HG03045 (cell line): Measurements from ENCODE around the gene CD82.
"Not testable (repeated sequence)": the region's sequence is repeated elsewhere in the genome, so short reads cannot be mapped to it uniquely, and the experiment has no call there.

Experiments
- ATAC-seq: cut with Tn5 transposase; IDR thresholded peaks from one replicate; pipeline ENCODE4 v1.9.1; 2021; ENCODE audit warnings: mild to moderate bottlenecking, moderate library complexity; ENCODE audit not compliant: unreplicated experiment

Gene CD82

DNA sequence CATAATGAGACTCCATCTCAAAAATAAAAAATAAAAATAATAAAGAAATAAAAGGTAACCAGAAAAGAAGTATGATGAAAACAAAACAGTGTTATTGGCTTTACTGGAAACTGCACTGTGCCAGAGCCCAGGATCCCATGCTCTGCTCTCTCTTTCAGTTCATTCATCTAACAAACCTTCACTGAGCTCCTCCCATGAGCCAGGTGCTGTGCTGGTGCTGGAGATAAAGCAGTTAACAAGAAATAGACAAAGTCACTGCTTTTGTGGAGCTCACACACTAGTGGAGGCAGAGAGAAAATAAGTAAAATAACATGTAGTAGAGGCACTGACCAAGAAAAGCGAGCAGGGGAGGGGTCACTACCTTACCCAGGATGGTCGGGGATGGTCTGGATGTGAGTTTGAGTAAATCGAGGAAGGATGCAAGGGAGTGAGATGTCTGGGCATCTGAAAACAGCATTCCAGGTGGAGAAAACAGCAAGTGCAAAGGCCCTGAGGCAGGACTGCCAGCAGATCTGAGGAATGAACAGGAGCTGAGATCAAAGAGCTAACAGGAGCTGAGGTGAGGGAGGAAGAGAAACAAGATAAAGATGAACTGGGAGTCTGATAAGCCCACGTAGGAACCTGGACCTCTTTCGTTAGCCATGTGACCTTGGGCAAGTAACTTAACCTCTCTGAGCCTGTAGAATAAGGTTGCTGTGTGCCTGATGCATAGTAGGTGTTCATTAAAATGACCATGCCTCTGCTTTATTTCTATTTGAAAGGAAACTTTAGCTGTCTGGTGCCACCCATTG, 31.3 kb upstream of the CD82 start:
- ATAC-seq: no peak

DNA sequence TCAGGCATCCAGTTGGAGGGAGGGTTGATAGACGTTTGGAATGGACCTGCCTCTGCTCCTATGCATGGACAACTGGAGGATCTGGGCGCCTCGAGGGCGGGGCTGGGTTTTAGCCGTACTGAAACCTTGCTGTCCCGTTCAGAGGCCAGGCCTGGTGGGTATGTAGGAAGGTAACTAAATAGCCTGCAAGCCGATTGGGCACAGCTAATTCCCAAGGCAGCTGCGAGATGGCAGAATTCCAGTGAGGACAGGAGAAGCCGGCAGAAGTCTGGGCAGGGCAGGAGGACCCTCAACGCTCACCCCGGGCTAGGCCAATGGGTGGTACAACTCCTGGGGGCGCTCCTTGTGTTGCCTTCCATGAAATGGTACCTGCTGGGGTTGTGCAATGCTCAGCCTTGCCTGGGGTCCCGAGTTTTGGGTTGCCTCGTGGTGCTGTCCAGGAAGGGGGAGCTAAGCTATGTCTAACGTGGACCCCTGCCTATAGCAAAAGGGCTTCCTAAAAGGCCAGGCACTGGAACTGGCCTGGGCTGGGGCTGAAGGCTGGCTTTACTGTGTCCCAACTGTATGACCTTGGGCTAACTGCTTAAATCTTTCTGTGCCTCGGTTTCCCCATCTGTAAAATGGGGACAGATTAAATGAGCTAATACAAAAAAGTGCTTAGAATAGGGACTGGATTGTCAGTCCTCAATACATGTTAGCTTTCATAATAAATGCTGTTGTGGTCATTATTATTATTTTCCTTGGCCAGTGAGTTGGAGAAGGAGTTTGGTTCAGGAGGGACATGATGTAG, 30.1 kb upstream of the CD82 start:
- no peak for ATAC-seq

DNA sequence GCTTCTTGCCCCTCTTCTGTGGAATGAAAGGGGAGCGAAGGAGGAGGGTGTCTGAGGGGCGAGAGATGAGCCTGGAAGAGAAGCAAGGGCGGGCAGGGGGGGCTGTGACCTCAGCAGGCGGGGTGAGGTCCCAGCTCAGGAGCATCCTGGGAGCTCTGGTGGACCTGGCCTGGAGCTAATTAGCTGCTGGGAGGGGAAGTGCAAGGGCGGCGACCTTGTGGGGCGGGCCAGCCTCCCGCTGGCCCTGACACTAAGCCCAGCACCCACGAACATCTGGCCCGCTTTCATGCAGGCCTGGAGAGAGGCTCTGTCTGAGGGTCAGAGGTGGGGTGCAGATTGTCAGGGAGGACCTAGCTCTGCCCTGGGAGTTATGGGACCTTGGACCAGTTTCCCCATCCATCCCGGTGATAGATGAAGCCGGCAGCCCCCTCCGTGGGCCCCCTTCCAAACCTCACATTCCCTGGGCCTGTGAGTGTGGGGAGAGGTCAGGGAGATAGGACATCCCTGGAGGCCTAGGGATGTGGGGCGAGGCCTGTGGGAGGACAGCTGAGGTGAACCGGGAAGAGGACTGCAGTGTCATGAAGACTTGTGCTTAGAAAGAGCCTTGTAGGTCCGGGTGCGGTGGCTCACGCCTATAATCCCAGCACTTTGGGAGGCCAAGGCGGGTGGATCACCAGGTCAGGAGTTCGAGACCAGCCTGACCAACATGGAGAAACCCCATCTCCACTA, 28.5 kb upstream of the CD82 start:
- no peak for ATAC-seq

DNA sequence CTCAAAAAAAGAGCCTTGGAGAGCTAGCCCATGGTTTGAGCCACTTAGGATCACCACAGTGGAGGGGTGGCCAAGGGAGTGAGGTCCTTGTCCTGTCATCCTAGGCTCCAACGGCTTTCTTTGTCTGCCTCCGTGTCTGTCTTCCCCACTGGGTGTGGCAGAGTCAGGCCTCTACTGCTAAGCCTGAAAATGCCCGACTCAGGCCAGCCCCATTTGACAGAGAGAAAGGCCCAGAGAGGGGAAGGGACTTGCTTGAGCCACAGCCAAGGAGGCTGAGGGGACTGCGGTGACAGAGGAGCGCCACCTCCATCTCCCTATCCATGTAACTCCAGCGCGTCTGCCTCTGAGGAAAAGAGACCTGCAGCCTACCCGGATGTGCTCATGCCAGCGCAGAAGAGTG, 27.8 kb upstream of the CD82 start:
- ATAC-seq: no peak

DNA sequence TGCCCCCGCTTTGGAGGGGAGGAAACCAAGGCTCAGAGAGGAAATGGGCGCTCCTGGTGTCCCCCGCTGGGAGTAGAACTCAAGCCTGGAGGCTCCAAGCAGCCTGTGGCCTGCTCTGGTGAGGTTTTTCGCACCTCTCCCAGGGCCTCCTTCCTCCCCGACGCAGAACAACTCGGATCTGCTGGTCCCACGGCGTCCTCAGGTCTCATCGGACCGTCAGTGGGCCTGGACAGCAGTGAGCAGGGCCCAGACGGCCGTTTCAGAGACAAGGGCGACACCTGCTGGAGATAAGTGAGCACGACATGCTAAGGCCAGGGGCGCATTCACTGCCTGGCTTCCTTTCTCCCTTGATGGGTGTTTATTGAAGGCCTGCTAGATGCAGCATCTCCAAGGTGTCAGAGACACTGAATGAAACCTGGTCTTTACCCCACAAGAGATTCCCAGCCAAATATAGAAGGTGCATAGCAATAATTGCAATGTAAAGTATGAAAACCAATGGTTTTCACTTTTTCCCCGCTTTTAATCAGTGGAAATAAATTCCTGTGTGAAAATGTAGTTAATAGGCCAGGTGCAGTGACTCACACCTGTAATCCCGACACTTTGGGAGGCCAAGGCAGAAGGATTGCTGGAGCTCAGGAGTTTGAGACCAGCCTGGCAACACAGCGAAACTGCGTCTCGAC, 26.9 kb upstream of the CD82 start:
- ATAC-seq: no peak

DNA sequence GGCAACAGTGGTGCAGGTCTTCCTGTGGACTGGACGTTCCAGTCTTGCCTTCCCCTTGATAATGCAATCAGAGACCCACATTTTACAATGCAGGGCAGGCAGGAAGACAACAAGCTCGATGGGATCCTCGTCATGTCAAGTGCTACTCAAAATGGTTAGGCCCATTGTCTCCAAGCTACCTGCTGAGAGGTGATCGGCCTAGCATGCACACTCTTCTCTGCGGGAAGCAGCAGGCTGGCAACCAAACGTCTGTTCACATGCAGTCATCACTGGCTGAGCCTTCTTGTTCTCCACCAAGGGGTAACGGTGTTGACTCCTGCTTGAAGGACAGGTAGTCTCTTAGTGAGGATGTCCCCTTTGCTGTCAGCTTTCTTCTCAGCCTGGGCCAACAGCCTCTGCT, 25.5 kb upstream of the CD82 start:
- ATAC-seq: no peak

DNA sequence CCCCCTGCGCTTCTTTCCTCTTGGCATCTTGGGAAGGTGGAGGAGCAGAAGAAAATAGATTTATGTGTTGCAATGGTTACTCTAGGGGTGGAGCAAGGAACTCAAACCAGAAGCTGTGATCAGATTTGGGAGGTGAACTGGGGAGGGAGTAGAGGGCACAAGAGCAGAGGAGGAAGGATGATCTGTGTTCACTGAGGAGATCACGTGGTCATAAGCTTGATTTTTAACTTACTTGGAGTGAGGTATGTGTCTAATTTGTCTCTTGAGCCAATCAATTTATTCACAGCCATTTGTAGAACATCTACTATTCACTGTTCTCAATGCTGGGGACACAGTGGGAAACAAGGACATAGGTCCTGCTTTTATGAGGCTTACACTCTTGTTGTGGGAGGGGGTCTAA, 24.8 kb upstream of the CD82 start:
- ATAC-seq: no peak

DNA sequence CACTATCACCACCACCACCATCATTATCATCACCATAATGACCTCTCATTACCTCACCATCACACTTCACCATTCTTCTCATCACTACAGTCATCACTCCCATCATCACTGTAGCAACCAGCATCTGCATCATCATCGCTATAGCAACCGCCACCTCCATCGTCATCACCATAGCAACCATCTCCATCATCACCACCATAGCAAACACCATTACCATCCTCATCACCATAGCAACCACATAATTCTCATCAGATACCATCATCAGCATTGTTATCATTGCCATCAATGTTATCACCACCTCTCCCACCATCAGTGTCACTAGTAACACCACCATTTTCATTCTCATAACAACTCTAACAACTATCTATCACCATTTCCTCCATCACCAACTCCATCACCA, 23.1 kb upstream of the CD82 start:
- ATAC-seq: no peak

DNA sequence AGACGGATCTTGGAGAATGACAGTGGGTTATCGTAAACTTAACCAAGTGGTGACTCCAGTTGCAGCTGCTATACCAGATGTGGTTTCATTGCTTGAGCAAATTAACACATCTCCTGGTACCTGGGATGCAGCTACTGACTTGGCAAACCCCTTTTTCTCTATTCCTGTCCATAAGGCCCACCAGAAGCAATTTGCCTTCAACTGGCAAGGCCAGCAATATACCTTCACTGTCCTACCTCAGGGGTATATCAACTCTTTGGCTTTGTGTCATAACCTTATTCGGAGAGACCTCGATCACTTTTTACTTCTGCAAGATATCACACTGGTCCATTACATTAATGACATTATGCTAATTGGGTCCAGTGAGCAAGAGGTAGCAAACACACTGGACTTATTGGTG, 18.5 kb upstream of the CD82 start:
- ATAC-seq: not testable (repeated sequence)

DNA sequence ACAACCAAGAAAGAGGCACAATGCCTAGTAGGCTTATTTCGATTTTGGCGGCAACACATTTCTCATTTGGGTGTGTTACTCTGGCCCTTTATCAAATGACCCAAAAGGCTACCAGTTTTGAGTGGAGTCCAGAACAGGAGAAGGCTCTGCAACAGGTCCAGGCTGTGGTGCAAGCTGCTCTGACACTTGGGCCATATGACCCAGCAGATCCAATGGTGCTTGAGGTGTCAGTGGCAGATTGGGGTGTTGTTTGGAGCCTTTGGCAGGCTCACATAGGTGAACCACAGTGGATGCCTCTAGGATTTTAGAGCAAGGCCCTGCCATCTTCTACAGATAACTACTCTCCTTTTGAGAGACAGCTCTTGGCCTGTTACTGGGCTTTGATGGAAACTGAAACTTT, 17.9 kb upstream of the CD82 start:
- ATAC-seq: not testable (repeated sequence)

DNA sequence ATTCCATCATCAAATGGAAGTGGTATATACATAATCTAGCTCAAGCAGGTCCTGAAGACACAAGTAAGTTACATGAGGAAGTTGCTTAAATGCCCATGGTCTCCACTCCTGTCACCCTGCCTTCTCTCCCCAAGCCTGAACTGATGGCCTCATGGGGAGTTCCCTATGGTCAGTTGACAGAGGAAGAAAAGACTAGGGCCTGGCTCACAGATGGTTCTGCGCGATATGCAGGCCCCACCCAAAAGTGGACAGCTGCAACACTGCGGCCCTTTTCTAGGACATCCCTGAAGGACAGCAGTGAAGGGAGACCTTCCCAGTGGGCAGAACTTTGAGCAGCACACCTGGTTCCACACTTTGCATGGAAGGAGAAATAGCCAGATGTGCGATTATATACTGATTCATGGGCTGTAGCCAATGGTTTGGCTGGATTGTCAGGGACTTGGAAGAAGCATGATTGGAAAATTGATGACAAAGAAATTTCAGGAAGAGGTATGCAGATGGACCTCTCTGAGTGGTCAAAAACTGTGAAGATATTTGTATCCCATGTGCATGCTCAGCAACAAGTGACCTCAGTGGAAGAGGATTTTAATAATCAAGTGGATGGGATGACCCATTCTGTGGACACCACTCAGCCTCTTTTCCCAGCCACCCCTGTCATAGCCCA, 17.3 kb upstream of the CD82 start:
- ATAC-seq: no peak

DNA sequence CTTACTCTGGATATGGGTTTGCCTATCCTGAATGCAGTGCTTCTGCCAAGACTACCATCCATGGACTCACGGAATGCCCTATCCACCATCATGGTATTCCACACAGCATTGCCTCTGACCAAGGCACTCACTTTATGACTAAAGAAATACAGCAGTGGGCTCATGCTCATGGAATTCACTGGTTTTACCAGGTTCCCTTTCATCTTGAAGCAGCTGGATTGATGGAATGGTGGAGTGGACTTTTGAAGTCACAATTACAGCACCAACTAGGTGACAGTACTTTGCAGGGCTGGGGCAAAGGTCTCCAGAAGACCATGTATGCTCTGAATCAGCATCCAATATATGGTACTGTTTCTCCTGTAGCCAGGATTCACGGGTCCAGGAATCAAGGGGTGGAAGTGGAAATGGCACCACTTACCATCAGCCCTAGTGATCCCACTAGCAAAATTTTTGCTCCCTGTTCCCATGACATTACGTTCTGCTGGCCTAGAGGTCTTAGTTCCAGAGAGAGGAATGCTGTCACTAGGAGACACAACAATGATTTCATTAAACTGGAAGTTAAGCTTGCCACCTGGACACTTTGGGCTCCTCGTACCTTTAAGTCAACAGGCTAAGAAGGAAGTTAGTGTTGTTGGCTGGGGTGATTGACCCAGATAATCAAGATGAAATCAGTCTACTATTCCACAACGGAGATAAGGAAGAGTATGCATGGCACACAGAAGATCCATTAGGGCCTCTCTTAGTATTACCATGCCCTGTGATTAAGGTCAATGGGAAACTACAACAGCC, 16.3 kb upstream of the CD82 start:
- not testable (repeated sequence) for ATAC-seq

DNA sequence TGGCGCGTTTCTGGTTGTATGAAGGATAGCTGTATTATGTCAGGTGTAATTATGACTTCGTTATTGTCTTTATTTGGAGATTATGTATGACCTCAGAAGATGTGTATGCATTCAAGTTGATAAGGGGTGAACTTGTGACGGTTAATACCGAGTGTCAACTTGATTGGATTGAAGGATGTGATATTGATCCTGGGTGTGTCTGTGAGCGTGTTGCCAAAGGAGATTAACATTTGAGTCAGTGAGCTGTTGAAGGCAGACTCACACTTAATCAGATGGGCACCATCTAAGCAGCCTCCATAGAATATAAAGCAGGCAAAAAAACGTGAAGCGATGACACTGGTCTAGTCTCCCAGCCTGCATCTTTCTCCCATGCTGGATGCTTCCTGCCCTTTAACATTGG, 15.3 kb upstream of the CD82 start:
- ATAC-seq: no peak

DNA sequence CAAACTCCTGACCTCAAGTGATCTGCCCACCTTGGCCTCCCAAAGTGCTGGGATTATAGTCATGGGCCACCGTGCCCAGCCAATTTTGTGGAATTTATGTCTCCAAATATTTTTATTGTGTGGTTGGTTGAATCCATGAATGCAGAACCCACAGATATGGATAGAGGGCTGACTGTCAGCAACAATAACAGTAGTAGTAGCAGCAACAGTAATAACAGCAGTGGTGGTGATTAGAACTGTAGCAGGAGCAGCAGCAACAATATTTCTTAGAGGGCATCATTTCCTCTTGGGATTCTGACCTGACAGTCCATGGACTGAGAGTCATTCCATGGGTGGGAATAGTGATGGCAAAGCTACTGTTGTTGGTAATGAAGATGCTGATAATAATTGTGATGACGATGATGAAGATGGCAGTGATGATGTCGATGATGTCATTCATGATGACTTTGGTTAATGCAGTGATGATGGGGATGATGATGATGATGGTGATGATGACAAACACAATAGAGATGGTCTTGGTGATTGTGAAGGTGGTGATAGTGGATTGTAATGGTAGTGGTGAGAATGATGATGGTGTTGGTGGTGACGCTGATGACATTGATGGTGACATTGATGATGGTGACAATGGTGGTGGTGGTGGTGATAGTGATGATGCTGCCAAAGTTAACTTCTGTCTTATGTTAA, 13.9 kb upstream of the CD82 start:
- no peak for ATAC-seq

DNA sequence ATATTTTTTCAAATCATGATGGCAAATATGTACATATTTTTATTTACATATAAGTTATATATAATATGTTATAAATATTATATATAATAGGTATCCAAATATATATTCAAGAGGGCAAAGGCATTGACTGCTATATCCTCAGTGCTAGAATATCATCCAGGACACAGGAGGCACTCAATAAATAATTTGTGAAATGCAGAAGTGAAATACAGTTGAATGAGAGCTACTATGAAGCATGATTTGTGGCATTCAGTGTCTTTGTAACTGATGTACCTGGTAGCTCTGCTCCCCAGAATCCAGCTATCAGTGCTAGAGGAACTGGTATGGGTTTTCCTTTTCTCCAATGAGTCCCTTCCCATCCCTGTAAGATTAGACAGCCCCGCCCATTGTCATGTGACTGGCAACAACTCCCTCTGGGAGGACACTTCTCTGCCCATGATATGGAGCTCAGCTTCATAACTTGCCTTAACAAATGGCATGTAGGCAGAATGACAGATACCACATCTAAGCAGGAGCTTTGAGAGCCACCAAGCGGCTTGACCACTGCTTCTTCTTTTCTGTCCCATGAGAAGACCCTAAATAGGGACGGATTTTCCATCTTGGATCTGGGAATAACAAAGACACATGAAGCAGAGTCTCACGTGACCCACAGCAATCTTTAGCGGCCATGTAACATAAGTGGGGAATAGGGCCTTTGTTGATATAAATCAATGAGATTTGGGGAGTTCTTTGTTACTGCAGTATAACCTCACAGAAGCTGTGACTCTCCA, 10.2 kb upstream of the CD82 start:
- ATAC-seq: no peak

DNA sequence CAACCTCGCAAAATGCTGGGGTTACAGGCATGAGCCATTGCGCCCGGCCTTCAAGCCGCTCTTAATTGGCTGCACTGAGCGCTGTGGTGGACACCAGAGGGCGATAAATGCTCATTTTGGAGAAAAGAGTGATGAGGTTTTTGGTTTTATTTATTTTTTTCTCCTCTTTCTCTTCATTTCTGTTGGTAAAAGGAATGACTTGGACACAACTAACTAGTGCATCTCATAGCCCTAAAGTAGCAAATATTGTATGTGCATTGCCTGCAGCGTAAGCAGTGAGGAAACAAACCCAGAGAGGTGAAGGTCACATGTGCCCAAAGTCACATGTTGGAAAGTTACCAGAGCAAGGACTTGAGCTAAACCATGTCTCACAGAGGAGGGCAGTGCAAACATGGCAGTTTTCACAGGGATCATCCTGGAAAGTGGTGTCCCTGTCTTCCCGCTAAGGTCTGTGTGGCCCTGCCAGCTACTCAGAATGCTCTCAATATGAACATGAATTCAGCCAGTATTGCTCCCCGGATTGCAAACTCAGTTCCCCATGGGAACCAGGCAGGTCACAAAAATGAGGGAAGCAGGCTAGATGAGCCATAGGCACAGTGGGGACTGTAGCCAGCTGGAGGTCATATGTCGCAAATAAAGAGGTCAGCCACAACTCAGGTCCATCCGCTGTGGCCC, 8.6 kb upstream of the CD82 start:
- no peak for ATAC-seq

DNA sequence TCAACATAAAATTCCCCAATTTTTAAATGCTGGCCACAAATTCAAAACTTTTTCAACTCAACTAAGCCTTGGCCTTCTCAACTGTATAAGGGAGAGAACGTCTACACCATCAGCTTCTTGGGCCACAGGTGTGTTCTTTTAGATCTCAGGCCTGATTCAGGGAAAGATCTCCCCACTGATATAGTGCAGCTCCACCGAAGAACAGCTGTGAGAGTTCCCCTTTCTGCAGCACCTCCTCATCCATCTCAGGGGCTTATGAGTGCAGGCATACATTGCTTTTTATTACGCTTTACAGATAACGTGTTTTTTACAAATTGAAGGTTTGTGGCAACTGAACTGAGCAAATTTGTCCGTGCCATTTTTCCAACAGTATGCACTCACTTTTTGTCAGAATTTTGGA, 8.0 kb upstream of the CD82 start:
- no peak for ATAC-seq
